K562 (cell line): ENCODE data around the gene GPR3. TPM values are rescaled to one million over a fixed set of nuclear protein-coding genes. Genes with fewer than 3 reads are reported as not detected.

Experiments used
- BCL6 ChIP-seq: fragments of 250-450 bp; sonication (Bioruptor Pico); IDR thresholded peaks from 2 replicates; pipeline ENCODE4 v1.4.0; 2020
- CC2D1A ChIP-seq: fragments of 450-650 bp; IDR thresholded peaks from 2 replicates; pipeline ENCODE4 v1.6.1; 2017; ENCODE audit warnings: mild to moderate bottlenecking
- CREB1 ChIP-seq, 2 experiments: sonication (generic) in 1 of 2; formaldehyde crosslinking in 1 of 2; IDR thresholded peaks; 2 replicates each; pipeline versions ENCODE4 v1.6.1 to v1.8.0; 2012 to 2022; ENCODE audit warnings: inconsistent platforms in 1 of 2, mild to moderate bottlenecking in 1 of 2, missing genetic modification reagents in 1 of 2, moderate library complexity in 1 of 2
- CTBP1 ChIP-seq: fragments of 450-650 bp; IDR thresholded peaks from 2 replicates; pipeline ENCODE4 v1.6.1; 2016; ENCODE audit warnings: borderline replicate concordance
- GATAD2B ChIP-seq: fragments of 450-650 bp; IDR thresholded peaks from 2 replicates; pipeline ENCODE4 v1.6.1; 2017; ENCODE audit warnings: mild to moderate bottlenecking, borderline replicate concordance
- KDM5B ChIP-seq: fragments of 200-600 bp; sonication (generic); IDR thresholded peaks from 2 replicates; pipeline ENCODE4 v1.6.1; 2012; ENCODE audit warnings: low read depth, mild to moderate bottlenecking, moderate library complexity, low read length, control low read depth, inconsistent platforms; ENCODE audit not compliant: insufficient replicate concordance
- KLF1 ChIP-seq: fragments of 450-650 bp; IDR thresholded peaks from 2 replicates; pipeline ENCODE4 v1.6.1; 2016; ENCODE audit warnings: missing genetic modification characterization, missing compliant biosample characterization
- LCOR ChIP-seq: sonication (generic); formaldehyde crosslinking; IDR thresholded peaks from 2 replicates; pipeline ENCODE4 v1.8.0; 2022; ENCODE audit warnings: mild to moderate bottlenecking, missing genetic modification reagents
- PHB ChIP-seq: fragments of 250-450 bp; sonication (Bioruptor Pico); IDR thresholded peaks from 2 replicates; pipeline ENCODE4 v1.5.0; 2021
- RCOR1 ChIP-seq, 2 experiments: IDR thresholded peaks; 2 replicates each; pipeline ENCODE4 v1.6.1; 2012; ENCODE audit warnings: low read depth in 2 of 2, low read length in 2 of 2, borderline replicate concordance in 1 of 2, improper control_type of control experiment in 1 of 2
- SAP30 ChIP-seq: fragments of 200-600 bp; sonication (generic); IDR thresholded peaks from 2 replicates; pipeline ENCODE4 v1.6.1; 2012; ENCODE audit warnings: borderline replicate concordance, low read depth, mild to moderate bottlenecking, moderate library complexity, low read length, control low read depth, inconsistent platforms; ENCODE audit not compliant: insufficient read depth, poor library complexity, severe bottlenecking
- SP1 ChIP-seq: sonication (generic); formaldehyde crosslinking; IDR thresholded peaks from 2 replicates; pipeline ENCODE4 v1.8.1; 2022; ENCODE audit warnings: mild to moderate bottlenecking, missing genetic modification reagents
- TCF7 ChIP-seq: sonication (generic); IDR thresholded peaks from 2 replicates; pipeline ENCODE4 v1.6.1; 2016; ENCODE audit warnings: antibody characterized with exemption, borderline replicate concordance
- THRAP3 ChIP-seq: fragments of 450-650 bp; IDR thresholded peaks from 2 replicates; pipeline ENCODE4 v1.6.1; 2016; ENCODE audit warnings: mild to moderate bottlenecking, inconsistent platforms, borderline replicate concordance
- ZNF282 ChIP-seq: sonication (generic); formaldehyde crosslinking; IDR thresholded peaks from 2 replicates; pipeline ENCODE4 v1.8.1; 2023; ENCODE audit warnings: missing genetic modification reagents
- ZNF780A ChIP-seq: fragments of 250-450 bp; sonication (Bioruptor Pico); IDR thresholded peaks from 2 replicates; pipeline ENCODE4 v1.5.0; 2021; ENCODE audit warnings: mild to moderate bottlenecking
- ZSCAN32 ChIP-seq: fragments of 450-650 bp; formaldehyde crosslinking; IDR thresholded peaks from 2 replicates; pipeline ENCODE4 v1.4.0; 2020; ENCODE audit warnings: mild to moderate bottlenecking, moderate library complexity
- polyA plus RNA-seq, 8 experiments: library from polyadenylated mRNA; depleted of rRNA in 4 of 8; stranded (reverse) in 5 of 8; unstranded in 3 of 8; fragments of >200 nt; fragmentation: Nextera tagmentation in 2 of 8; fragmentation: Illumina TruSeq in 1 of 8; extraction: Ambion mirVana in 2 of 8; extraction: Trizol in 1 of 8; gene quantifications; 2 replicates each; pipeline versions ENCODE4 v1.2.1 to v1.2.3, GENCODE V29; 2011 to 2014; ENCODE audit warnings: inconsistent platforms in 1 of 8, missing spikeins in 1 of 8
- total RNA-seq, 7 experiments: library from RNA; depleted of rRNA in 6 of 7; stranded (reverse); fragments of >200 nt in 6 of 7; fragmentation: Illumina TruSeq in 2 of 7; extraction: Trizol in 2 of 7; gene quantifications; 2 replicates each; pipeline versions ENCODE4 v1.2.1 to v1.2.3, GENCODE V29; 2011 to 2021; ENCODE audit warnings: low replicate concordance in 1 of 7
- TF ChIP-seq, protein P1 (sequence below): fragments of 450-650 bp; IDR thresholded peaks from 2 replicates; pipeline ENCODE4 v1.6.1; 2016
- TF ChIP-seq, protein P2 (sequence below): fragments of 250-450 bp; sonication (Bioruptor Pico); IDR thresholded peaks from 2 replicates; pipeline ENCODE4 v1.8.0; 2021; ENCODE audit warnings: moderate library complexity, mild to moderate bottlenecking, inconsistent platforms
- TF ChIP-seq, protein P3 (sequence below): fragments of 450-650 bp; formaldehyde crosslinking; IDR thresholded peaks from 2 replicates; pipeline ENCODE4 v1.4.0; 2020; ENCODE audit warnings: mild to moderate bottlenecking, moderate library complexity
- TF ChIP-seq, protein P4 (sequence below): fragments of 450-650 bp; formaldehyde crosslinking; IDR thresholded peaks from 2 replicates; pipeline ENCODE4 v1.4.0; 2020; ENCODE audit warnings: mild to moderate bottlenecking, moderate library complexity
- TF ChIP-seq, protein P5 (sequence below): fragments of 200-400 bp; formaldehyde crosslinking; IDR thresholded peaks from 2 replicates; pipeline ENCODE4 v1.6.1; 2017; ENCODE audit warnings: mild to moderate bottlenecking, low read depth, low read length, moderate library complexity

GPR3 gene
- total and polyA plus RNA-seq, 9 of the 15 experiments (the other 6 are each of a cell fraction or from before 2014, with no cell fraction given): 0.24 to 11.5 (median 3.7) TPM

DNA sequence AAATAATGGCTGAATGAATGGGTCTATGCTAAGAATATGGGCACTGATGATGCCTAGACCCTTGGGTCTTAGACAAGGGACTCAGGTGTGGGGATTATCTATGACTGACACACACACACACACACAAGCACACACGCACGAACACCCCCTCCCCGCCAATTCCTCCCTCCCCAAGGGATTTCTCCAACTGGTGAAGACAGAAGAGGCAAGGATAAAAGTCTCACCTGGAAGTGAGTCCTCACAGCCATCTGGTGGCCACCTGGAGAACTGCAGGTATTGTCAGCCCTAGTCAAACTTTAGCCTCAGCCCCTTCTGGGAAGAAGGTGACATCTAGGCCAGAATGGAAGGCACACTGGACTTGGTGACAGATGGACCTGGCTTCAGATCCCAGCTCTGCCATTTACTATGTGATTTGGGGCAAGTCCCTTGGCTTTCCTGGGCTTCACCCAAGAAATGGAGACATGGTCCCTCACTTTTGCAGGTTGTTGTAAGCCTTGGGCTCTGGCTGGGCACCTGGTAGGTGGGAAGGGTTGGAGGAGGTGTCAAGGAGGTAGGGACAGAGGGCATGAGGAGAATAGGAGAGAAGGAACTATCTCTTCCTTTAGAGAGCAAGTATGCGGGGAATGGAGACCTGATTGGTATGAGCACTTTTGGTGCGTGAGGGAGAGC, 4.0 kb upstream of the GPR3 start (continued):
- TF ChIP-seq CTBP1 (peak; percentile 53), BCL6 (CRISPR knock-in tag) (no peak), THRAP3 (no peak), CC2D1A (peak; percentile 74), TCF7 (no peak), KDM5B (no peak), ZNF282 (CRISPR knock-in tag) (no peak), ZSCAN32 (CRISPR knock-in tag) (no peak), SP1 (CRISPR knock-in tag) (0 out of 2 replicates have a peak, but pooled peaks have one; percentile 46), LCOR (CRISPR knock-in tag) (no peak), KLF1 (tag) (no peak), GATAD2B (no peak), PHB (CRISPR knock-in tag) (no peak), SAP30 (no peak), ZNF780A (CRISPR knock-in tag) (no peak), CREB1 (IDR thresholded peaks at IDR 0.05) (no peak), CREB1 (CRISPR knock-in tag; IDR thresholded peaks at IDR 0.05) (no peak), RCOR1 (IDR thresholded peaks at IDR 0.05; ENCODE audit: borderline replicate concordance in 1 of 2, low read depth in 2 of 2, low read length in 2 of 2) (peak in 1 of 2 experiments; percentile 40; a peak in 1 of 4 replicates)
- TF ChIP-seq, protein P1, sequence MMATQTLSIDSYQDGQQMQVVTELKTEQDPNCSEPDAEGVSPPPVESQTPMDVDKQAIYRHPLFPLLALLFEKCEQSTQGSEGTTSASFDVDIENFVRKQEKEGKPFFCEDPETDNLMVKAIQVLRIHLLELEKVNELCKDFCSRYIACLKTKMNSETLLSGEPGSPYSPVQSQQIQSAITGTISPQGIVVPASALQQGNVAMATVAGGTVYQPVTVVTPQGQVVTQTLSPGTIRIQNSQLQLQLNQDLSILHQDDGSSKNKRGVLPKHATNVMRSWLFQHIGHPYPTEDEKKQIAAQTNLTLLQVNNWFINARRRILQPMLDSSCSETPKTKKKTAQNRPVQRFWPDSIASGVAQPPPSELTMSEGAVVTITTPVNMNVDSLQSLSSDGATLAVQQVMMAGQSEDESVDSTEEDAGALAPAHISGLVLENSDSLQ: peak; percentile 38; the same call in 1 of the 2 replicates
- TF ChIP-seq, protein P2, sequence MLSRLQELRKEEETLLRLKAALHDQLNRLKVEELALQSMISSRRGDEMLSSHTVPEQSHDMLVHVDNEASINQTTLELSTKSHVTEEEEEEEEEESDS (CRISPR knock-in tag): no peak
- TF ChIP-seq, protein P3, sequence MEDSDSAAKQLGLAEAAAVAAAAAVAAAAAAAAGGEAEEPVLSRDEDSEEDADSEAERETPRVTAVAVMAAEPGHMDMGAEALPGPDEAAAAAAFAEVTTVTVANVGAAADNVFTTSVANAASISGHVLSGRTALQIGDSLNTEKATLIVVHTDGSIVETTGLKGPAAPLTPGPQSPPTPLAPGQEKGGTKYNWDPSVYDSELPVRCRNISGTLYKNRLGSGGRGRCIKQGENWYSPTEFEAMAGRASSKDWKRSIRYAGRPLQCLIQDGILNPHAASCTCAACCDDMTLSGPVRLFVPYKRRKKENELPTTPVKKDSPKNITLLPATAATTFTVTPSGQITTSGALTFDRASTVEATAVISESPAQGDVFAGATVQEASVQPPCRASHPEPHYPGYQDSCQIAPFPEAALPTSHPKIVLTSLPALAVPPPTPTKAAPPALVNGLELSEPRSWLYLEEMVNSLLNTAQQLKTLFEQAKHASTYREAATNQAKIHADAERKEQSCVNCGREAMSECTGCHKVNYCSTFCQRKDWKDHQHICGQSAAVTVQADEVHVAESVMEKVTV (CRISPR knock-in tag): peak; percentile 74
- TF ChIP-seq, protein P4, sequence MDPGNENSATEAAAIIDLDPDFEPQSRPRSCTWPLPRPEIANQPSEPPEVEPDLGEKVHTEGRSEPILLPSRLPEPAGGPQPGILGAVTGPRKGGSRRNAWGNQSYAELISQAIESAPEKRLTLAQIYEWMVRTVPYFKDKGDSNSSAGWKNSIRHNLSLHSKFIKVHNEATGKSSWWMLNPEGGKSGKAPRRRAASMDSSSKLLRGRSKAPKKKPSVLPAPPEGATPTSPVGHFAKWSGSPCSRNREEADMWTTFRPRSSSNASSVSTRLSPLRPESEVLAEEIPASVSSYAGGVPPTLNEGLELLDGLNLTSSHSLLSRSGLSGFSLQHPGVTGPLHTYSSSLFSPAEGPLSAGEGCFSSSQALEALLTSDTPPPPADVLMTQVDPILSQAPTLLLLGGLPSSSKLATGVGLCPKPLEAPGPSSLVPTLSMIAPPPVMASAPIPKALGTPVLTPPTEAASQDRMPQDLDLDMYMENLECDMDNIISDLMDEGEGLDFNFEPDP (CRISPR knock-in tag): no peak
- TF ChIP-seq, protein P5, sequence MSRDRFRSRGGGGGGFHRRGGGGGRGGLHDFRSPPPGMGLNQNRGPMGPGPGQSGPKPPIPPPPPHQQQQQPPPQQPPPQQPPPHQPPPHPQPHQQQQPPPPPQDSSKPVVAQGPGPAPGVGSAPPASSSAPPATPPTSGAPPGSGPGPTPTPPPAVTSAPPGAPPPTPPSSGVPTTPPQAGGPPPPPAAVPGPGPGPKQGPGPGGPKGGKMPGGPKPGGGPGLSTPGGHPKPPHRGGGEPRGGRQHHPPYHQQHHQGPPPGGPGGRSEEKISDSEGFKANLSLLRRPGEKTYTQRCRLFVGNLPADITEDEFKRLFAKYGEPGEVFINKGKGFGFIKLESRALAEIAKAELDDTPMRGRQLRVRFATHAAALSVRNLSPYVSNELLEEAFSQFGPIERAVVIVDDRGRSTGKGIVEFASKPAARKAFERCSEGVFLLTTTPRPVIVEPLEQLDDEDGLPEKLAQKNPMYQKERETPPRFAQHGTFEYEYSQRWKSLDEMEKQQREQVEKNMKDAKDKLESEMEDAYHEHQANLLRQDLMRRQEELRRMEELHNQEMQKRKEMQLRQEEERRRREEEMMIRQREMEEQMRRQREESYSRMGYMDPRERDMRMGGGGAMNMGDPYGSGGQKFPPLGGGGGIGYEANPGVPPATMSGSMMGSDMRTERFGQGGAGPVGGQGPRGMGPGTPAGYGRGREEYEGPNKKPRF: no peak
